IMR-90 (cell line): Measurements from ENCODE around the gene CELSR1. TPM values are rescaled to one million over a fixed set of nuclear protein-coding genes. Genes with fewer than 3 reads are reported as not detected.

Source experiments
- ATAC-seq: fragments of 200-7000 bp; cut with Tn5 transposase; 2 replicates; pipeline ENCODE4 v1.9.1; 2020; ENCODE audit warnings: low read depth, mild to moderate bottlenecking, moderate library complexity
- BruUV-seq: library from RNA; stranded (reverse); fragments of 400-500 nt; replicated peaks from 2 replicates; lab custom pipeline; 2021; lab: Mats Ljungman, UMichigan
- CTCF ChIA-PET: fragments of 300-600 bp; formaldehyde crosslinking; extraction: SDS; loops from one replicate; lab custom pipeline; 2021; ENCODE audit warnings: antibody characterized with exemption; lab: Yijun Ruan, JAX
- POLR2A ChIA-PET: fragments of 300-600 bp; sonication (Branson Sonifier 250); formaldehyde crosslinking; loops from one replicate; lab custom pipeline; 2022; ENCODE audit warnings: antibody characterized with exemption; ENCODE audit not compliant: unreplicated experiment; lab: Charles Lee
- DNase-seq: peaks from one replicate; pipeline ENCODE4 v3.0.0; 2013
- H2AFZ ChIP-seq: replicated peaks from 2 replicates; pipeline ENCODE3; 2013; ENCODE audit warnings: low read length, mild to moderate bottlenecking; ENCODE audit not compliant: poor library complexity
- H2AK5ac ChIP-seq: 2 replicates; pipeline ENCODE4 v1.6.1; 2013; ENCODE audit warnings: low read depth, low read length, inconsistent platforms
- H2AK9ac ChIP-seq: replicated peaks from 2 replicates; pipeline ENCODE3; 2013; ENCODE audit warnings: mild to moderate bottlenecking, low read depth, low read length, moderate library complexity; ENCODE audit not compliant: poor library complexity
- H2BK120ac ChIP-seq: 2 replicates; pipeline ENCODE4 v1.6.1; 2013; ENCODE audit warnings: low read depth, low read length, inconsistent platforms
- H2BK15ac ChIP-seq: 3 replicates; pipeline ENCODE4 v1.6.1; 2013; ENCODE audit warnings: low read depth, low read length, inconsistent platforms
- H2BK20ac ChIP-seq: 2 replicates; pipeline ENCODE4 v1.6.1; 2013; ENCODE audit warnings: low read depth, mild to moderate bottlenecking, inconsistent platforms, low read length, moderate library complexity
- H2BK5ac ChIP-seq: 2 replicates; pipeline ENCODE4 v1.6.1; 2013; ENCODE audit warnings: mild to moderate bottlenecking, low read depth, low read length, inconsistent platforms; ENCODE audit not compliant: poor library complexity, severe bottlenecking
- H3K14ac ChIP-seq: replicated peaks from 2 replicates; pipeline ENCODE4 v1.6.1; 2013; ENCODE audit warnings: low read depth, low read length, inconsistent platforms
- H3K18ac ChIP-seq: 2 replicates; pipeline ENCODE4 v1.6.1; 2013; ENCODE audit warnings: low read depth, low read length, control low read depth
- H3K23ac ChIP-seq: 2 replicates; pipeline ENCODE4 v1.6.1; 2013; ENCODE audit warnings: low read depth, low read length, inconsistent platforms
- H3K27ac ChIP-seq: 2 replicates; pipeline ENCODE4 v1.5.1; 2013; ENCODE audit warnings: mild to moderate bottlenecking, control low read depth, low read length; ENCODE audit not compliant: insufficient read depth
- H3K27me3 ChIP-seq: 2 replicates; pipeline ENCODE4 v1.6.1; 2013; ENCODE audit warnings: low read length; ENCODE audit not compliant: control insufficient read depth, insufficient read depth
- H3K36me3 ChIP-seq: 2 replicates; pipeline ENCODE4 v1.6.1; 2013; ENCODE audit warnings: low read length, mixed read lengths; ENCODE audit not compliant: control insufficient read depth, insufficient read depth
- H3K4ac ChIP-seq: 2 replicates; pipeline ENCODE4 v1.6.1; 2013; ENCODE audit warnings: low read depth, low read length, inconsistent platforms
- H3K4me1 ChIP-seq: 2 replicates; pipeline ENCODE4 v1.6.1; 2013; ENCODE audit warnings: low read length, mixed read lengths; ENCODE audit not compliant: control insufficient read depth, insufficient read depth
- H3K4me2 ChIP-seq: 2 replicates; pipeline ENCODE4 v1.6.1; 2013; ENCODE audit warnings: low read depth, mild to moderate bottlenecking, control low read depth, low read length, moderate library complexity
- H3K4me3 ChIP-seq: 2 replicates; pipeline ENCODE4 v1.5.1; 2013; ENCODE audit warnings: low read depth, mild to moderate bottlenecking, control low read depth, low read length, moderate library complexity; ENCODE audit not compliant: insufficient read depth
- H3K56ac ChIP-seq: 2 replicates; pipeline ENCODE4 v1.6.1; 2013; ENCODE audit warnings: low read length, inconsistent platforms; ENCODE audit not compliant: insufficient read depth; ENCODE audit errors: extremely low read depth
- H3K79me1 ChIP-seq, 2 experiments: 2 replicates each; pipeline ENCODE4 v1.6.1; 2013; ENCODE audit warnings: low read length in 2 of 2, inconsistent platforms in 1 of 2, low read depth in 1 of 2
- H3K9ac ChIP-seq: 2 replicates; pipeline ENCODE4 v1.6.1; 2013; ENCODE audit warnings: low read depth, low read length, control low read depth
- H3K9me1 ChIP-seq: 2 replicates; pipeline ENCODE4 v1.6.1; 2013; ENCODE audit warnings: low read length, inconsistent platforms; ENCODE audit not compliant: insufficient read depth
- H3K9me3 ChIP-seq: 2 replicates; pipeline ENCODE4 v1.6.1; 2013; ENCODE audit warnings: low read length; ENCODE audit not compliant: control insufficient read depth, insufficient read depth
- H4K20me1 ChIP-seq: 2 replicates; pipeline ENCODE4 v1.6.1; 2013; ENCODE audit warnings: low read length, inconsistent platforms; ENCODE audit not compliant: insufficient read depth
- H4K5ac ChIP-seq: 2 replicates; pipeline ENCODE4 v1.6.1; 2013; ENCODE audit warnings: mild to moderate bottlenecking, low read depth, low read length, control low read depth
- H4K8ac ChIP-seq, 2 experiments: 2 replicates each; pipeline ENCODE4 v1.6.1; 2013; ENCODE audit warnings: low read depth in 2 of 2, low read length in 2 of 2, control low read depth in 1 of 2, inconsistent platforms in 1 of 2
- H4K91ac ChIP-seq: 2 replicates; pipeline ENCODE4 v1.6.1; 2013; ENCODE audit warnings: low read depth, low read length, inconsistent platforms; ENCODE audit not compliant: insufficient read depth
- BHLHE40 ChIP-seq: fragments of 150-350 bp; IDR thresholded peaks from 2 replicates; pipeline ENCODE4 v1.6.1; 2016; ENCODE audit warnings: mild to moderate bottlenecking, low read depth, low read length
- CEBPB ChIP-seq: IDR thresholded peaks from 2 replicates; pipeline ENCODE4 v1.6.1; 2012; ENCODE audit warnings: low read depth, low read length, improper control_type of control experiment
- CHD1 ChIP-seq: IDR thresholded peaks from 2 replicates; pipeline ENCODE4 v1.6.1; 2012; ENCODE audit warnings: low read depth, low read length, improper control_type of control experiment
- CTCF ChIP-seq: conservative IDR thresholded peaks from 2 replicates; pipeline ENCODE4 v1.5.1; 2012; ENCODE audit warnings: mild to moderate bottlenecking, low read depth, low read length, improper control_type of control experiment
- MAFK ChIP-seq: IDR thresholded peaks from 2 replicates; pipeline ENCODE4 v1.6.1; 2012; ENCODE audit warnings: low read depth, low read length, improper control_type of control experiment
- MAZ ChIP-seq: IDR thresholded peaks from 2 replicates; pipeline ENCODE4 v1.6.1; 2012; ENCODE audit warnings: low read depth, mild to moderate bottlenecking, low read length, improper control_type of control experiment, moderate library complexity, borderline replicate concordance
- MXI1 ChIP-seq: IDR thresholded peaks from 2 replicates; pipeline ENCODE4 v1.6.1; 2012; ENCODE audit warnings: low read depth, mild to moderate bottlenecking, low read length, moderate library complexity, borderline replicate concordance
- NFE2L2 ChIP-seq: fragments of 150-350 bp; IDR thresholded peaks from 2 replicates; pipeline ENCODE4 v1.6.1; 2016; ENCODE audit warnings: low read depth, mild to moderate bottlenecking, low read length
- POLR2A ChIP-seq: IDR thresholded peaks from 2 replicates; pipeline ENCODE4 v1.6.1; 2012; ENCODE audit warnings: mild to moderate bottlenecking, low read depth, low read length
- RAD21 ChIP-seq: IDR thresholded peaks from 2 replicates; pipeline ENCODE4 v1.6.1; 2012; ENCODE audit warnings: low read length, improper control_type of control experiment
- RFX5 ChIP-seq: IDR thresholded peaks from 2 replicates; pipeline ENCODE4 v1.8.0; 2012; ENCODE audit warnings: low read depth, mild to moderate bottlenecking, low read length, moderate library complexity
- SMC3 ChIP-seq: fragments of 150-350 bp; IDR thresholded peaks from 2 replicates; pipeline ENCODE4 v1.6.1; 2016; ENCODE audit warnings: low read depth, mild to moderate bottlenecking, antibody characterized with exemption, low read length, moderate library complexity
- USF2 ChIP-seq: fragments of 150-350 bp; IDR thresholded peaks from 2 replicates; pipeline ENCODE4 v1.6.1; 2017; ENCODE audit warnings: mild to moderate bottlenecking, antibody characterized with exemption, low read length, low read depth
- WGBS, 2 experiments: methylation state at CpG; one replicate each; pipeline versions ENCODE4 v1.1.5 to v1.1.7; 2013; ENCODE audit warnings: missing lambda C conversion rate in 2 of 2; ENCODE audit not compliant: insufficient read length in 1 of 2; ENCODE audit errors: extremely low coverage in 2 of 2; 5-methylcytosine and 5-hydroxymethylcytosine counted together
- dilution Hi-C: fragments of 300-500 bp; cut with HindIII; formaldehyde crosslinking; loops from one replicate; pipeline ENCODE4 v1.14.3; 2018; ENCODE audit warnings: low sequenced_read_pairs; ENCODE audit not compliant: unreplicated experiment
- in situ Hi-C: fragments of 300-500 bp; cut with MboI; formaldehyde crosslinking; loops from 3 replicates; pipeline ENCODE4 v1.14.3; 2019; ENCODE audit warnings: low sequenced_read_pairs, inconsistent platforms, mixed read lengths
- intact Hi-C: fragments of 100-400 bp; cut with micrococcal nuclease; formaldehyde crosslinking; loops from 2 replicates; pipeline ENCODE4 v1.10.0; 2022
- polyA plus RNA-seq, 3 experiments: library from polyadenylated mRNA; depleted of rRNA; stranded (reverse); fragments of >200 nt; gene quantifications; 2 replicates each; pipeline ENCODE4 v1.2.3, GENCODE V29; 2012; ENCODE audit warnings: low replicate concordance in 1 of 3
- total RNA-seq: library from RNA; depleted of rRNA; stranded (reverse); fragments of >200 nt; gene quantifications from 2 replicates; pipeline ENCODE4 v1.2.3, GENCODE V29; 2012

CELSR1 gene
- total and polyA plus RNA-seq, 2 of the 4 experiments (the other 2 are of a cell fraction) = 0.36 to 0.82 TPM

- H2BK120ac ChIP-seq = 0 out of 2 replicates have a peak overlapping the region, but pooled peaks have one; percentile 22
- peak overlapping the region; percentile 60; the same call in 1 of the 2 replicates for H2AK5ac ChIP-seq
- H3K4ac ChIP-seq = peak overlapping the region; percentile 49; the same call in 1 of the 2 replicates
- H3K27me3 ChIP-seq = peaks cover 11% of the 10 kb centered on the region; the same call in 1 of the 2 replicates
- no peak overlapping the region for H2BK5ac ChIP-seq
- H3K56ac ChIP-seq = no peak overlapping the region
- peaks cover 2% of the 10 kb centered on the region; the same call in 1 of the 2 replicates for H3K9me3 ChIP-seq
- ATAC-seq (peak; percentile 28), DNase-seq (no peak)
- H4K91ac ChIP-seq = no peak overlapping the region; the same call in 1 of the 2 replicates
- peak overlapping the region; percentile 93 for H2AFZ ChIP-seq
- H2AK9ac ChIP-seq = peak overlapping the region; percentile 93
- 70% methylated on average over 2 of the region's 65 CpGs; no CpG with 5 or more reads in 1 of the 2 experiments for WGBS, 2 experiments
- ChIA-PET POLR2A (no interaction called here), CTCF (no interaction called here)
- H3K18ac ChIP-seq = no peak overlapping the region; the same call in 1 of the 2 replicates
- peak overlapping the region; percentile 31; the same call in 1 of the 2 replicates for H3K23ac ChIP-seq
- H3K4me3 ChIP-seq = peak overlapping the region; percentile 83
- H3K36me3 ChIP-seq = no peaks in the 10 kb centered on the region
- TF ChIP-seq CEBPB (no peak), MAZ (no peak), MXI1 (no peak), MAFK (no peak), POLR2A (no peak), RFX5 (no peak), RAD21 (no peak), NFE2L2 (no peak), BHLHE40 (no peak), USF2 (no peak), CHD1 (no peak), CTCF (no peak), SMC3 (no peak)
- in situ Hi-C loops = no loop called here
- H3K27ac ChIP-seq = no peak overlapping the region; the same call in 1 of the 2 replicates
- H3K9me1 ChIP-seq = no peaks in the 10 kb centered on the region
- H3K4me1 ChIP-seq = peaks cover 16% of the 10 kb centered on the region
- H4K20me1 ChIP-seq = peaks cover 16% of the 10 kb centered on the region
- H3K4me2 ChIP-seq = peak overlapping the region; percentile 69
- intact Hi-C loops = loop anchor here (5.0 kb wide), 2 partner anchors 65 to 100 kb away; no protein-coding TSS in a partner anchor
- H3K14ac ChIP-seq = peak overlapping the region; percentile 75; the same call in 1 of the 2 replicates
- H4K5ac ChIP-seq = no peak overlapping the region
- H4K8ac ChIP-seq = peak overlapping the region in 1 of 2 experiments; percentile 13; a peak in 1 of 4 replicates
- no TSS peak for BruUV-seq
- peaks cover 12 to 17% of the 10 kb centered on the region in 2 experiments; a peak in 3 of 4 replicates for H3K79me1 ChIP-seq
- dilution Hi-C loops = no loop called here
- no peak overlapping the region for H2BK20ac ChIP-seq
- peak overlapping the region; percentile 55 for H3K9ac ChIP-seq
- no peak overlapping the region for H2BK15ac ChIP-seq
Observed at GRCh38 chr22:46577368-46578249, 40.2 kb upstream of the CELSR1 start.
